ENCODE results near the gene CCL17.

Gene CCL17

DNA sequence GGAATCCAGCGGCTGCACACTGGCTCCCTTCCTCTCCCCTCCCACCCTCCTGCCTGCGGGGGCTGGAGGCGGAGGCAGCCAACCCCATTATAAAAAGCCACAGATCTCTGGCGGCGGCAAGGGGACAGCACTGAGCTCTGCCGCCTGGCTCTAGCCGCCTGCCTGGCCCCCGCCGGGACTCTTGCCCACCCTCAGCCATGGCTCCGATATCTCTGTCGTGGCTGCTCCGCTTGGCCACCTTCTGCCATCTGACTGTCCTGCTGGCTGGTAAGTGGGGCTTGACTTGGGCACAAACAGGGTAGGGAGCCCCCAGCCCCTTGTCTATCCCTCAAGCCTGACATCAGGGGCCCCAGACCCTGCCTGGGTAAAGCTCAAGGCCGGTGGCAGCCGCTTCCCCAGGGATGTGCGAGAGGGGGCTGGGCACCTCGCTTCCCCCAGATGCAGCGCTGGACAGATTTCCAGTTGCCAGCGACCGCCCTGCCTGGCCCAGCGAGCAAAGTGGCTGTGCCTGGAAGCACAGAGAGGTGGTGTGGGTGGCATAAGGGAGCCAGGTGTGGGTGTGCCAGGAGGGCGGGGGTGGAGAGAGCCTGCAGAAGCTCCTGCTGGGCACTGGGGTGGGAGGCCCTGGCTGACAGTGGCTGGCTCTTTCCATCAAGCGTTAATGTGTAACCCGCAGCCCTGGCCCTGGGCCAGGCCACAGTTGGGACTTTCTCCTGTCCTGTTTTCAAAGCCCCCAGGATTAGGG, 32.0 kb upstream of the CCL17 start, which contains the start of gene CX3CL1:
Gene CX3CL1, plus strand, starts transcription at position 119 of the 745 bp plus-strand sequence. Its CDS starts 79 bp downstream, at position 198.
- Histone ChIP-seq H2BK120ac (ENCODE audit: low read depth, low read length) (no peak within 1 kb of the TSS), H3K27ac (ENCODE audit: low read length, poor library complexity, severe bottlenecking) (peak within 1 kb of the TSS; percentile 82), H2BK15ac (ENCODE audit: low read depth, poor library complexity, severe bottlenecking) (peak within 1 kb of the TSS; percentile 38), H3K4me3 (ENCODE audit: insufficient read depth in 1 of 2, low read depth in 1 of 2, low read length in 2 of 2) (peak within 1 kb of the TSS; percentile 33 to 58), H3K36me3 (ENCODE audit: control insufficient read depth in 1 of 2, insufficient read depth in 2 of 2, low read depth in 1 of 2, low read length in 2 of 2) (peaks cover 0 to 7% of the 10 kb centered on the region in 2 experiments), H3K4me2 (ENCODE audit: low read length, poor library complexity, severe bottlenecking) (peak within 1 kb of the TSS; percentile 64), H4K91ac (ENCODE audit: low read length) (no peak within 1 kb of the TSS), H2AK5ac (ENCODE audit: low read length, severe bottlenecking) (peak within 1 kb of the TSS; percentile 82), H3K18ac (ENCODE audit: low read depth in 1 of 2, low read length in 2 of 2) (peak within 1 kb of the TSS in 1 of 2 experiments; percentile 46), H3K9ac (ENCODE audit: low read length) (no peak within 1 kb of the TSS), H2BK12ac (ENCODE audit: low read length in 2 of 2) (peak within 1 kb of the TSS in 1 of 2 experiments; percentile 45), H3K9me3 (ENCODE audit: control insufficient read depth, low read length) (no peaks in the 10 kb centered on the region), H2BK5ac (ENCODE audit: low read depth, low read length, poor library complexity, severe bottlenecking) (peak within 1 kb of the TSS; percentile 34), H4K8ac (ENCODE audit: low read length) (no peak within 1 kb of the TSS), H3K79me1 (replicated peaks; ENCODE audit: low read length, poor library complexity, severe bottlenecking) (peaks cover 14% of the 10 kb centered on the region), H3K27me3 (ENCODE audit: control insufficient read depth in 1 of 2, insufficient read depth in 1 of 2, low read length in 2 of 2) (peaks cover 0 to 55% of the 10 kb centered on the region in 2 experiments), H3K14ac (ENCODE audit: low read length in 2 of 2) (no peak within 1 kb of the TSS), H2AFZ (ENCODE audit: low read depth, low read length) (peak within 1 kb of the TSS; percentile 29), H3K23ac (ENCODE audit: low read length in 2 of 2) (peak within 1 kb of the TSS in 1 of 2 experiments; percentile 56), H3K4ac (ENCODE audit: low read depth in 1 of 2, low read length in 2 of 2) (no peak within 1 kb of the TSS), H3K4me1 (ENCODE audit: control insufficient read depth, insufficient read depth, low read depth, low read length) (peaks cover 24% of the 10 kb centered on the region)
- peak; percentile 62 for DNase-seq
- 32% methylated on average over 22 of the region's 23 CpGs for WGBS

DNA sequence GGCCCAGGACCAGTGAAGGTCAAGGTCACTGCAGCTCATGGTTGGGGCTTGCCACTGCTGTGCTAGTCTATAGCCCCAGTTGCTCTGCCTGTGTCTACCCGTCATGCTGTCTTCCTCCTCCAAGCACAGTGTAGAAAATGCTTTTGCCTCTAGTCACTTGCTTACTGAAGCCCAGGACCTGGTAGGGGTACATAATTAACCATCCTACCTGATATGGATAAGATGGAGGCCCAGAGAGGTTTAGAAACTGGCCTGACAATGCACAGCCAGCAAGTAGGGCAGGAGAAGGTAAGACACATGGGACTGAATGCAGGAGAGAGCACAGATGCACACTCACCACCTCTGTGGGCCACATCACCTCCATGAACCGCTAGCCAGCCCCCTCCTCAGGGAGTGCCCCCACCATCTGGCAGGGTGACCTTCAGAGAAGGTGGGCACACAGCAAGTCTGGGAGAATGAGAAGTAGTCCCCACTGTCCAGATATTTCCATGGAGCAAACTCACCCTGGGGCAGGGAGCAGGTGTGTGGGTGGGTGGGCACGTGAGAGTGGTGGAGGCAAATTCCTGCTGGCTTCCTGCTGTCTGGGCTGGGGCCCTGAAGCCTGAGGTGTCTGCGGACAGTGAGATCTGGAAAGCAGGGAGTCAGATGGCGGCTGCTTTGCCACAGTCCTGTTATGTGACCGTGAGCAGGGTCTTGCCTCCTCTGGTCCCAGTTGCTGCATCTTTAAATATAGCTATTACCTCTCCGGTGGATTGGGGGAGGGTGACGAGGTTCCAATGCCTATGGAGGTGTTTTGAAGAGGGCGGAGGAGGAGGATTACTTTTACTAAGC, 31.2 kb upstream of the CCL17 start:
- WGBS, result 46% methylated on average over 7 of the region's 9 CpGs
- no peak overlapping the region for H3K4ac ChIP-seq (ENCODE audit: low read depth in 1 of 2, low read length in 2 of 2)
- H3K4me1 ChIP-seq (ENCODE audit: control insufficient read depth, insufficient read depth, low read depth, low read length), result peaks cover 24% of the 10 kb centered on the region
- peak overlapping the region; percentile 76 for H2BK5ac ChIP-seq (ENCODE audit: low read depth, low read length, poor library complexity, severe bottlenecking)
- H2AFZ ChIP-seq (ENCODE audit: low read depth, low read length), result no peak overlapping the region
- H3K23ac ChIP-seq (ENCODE audit: low read length in 2 of 2), result no peak overlapping the region
- H3K27me3 ChIP-seq (ENCODE audit: control insufficient read depth in 1 of 2, insufficient read depth in 1 of 2, low read length in 2 of 2), result peaks cover 0 to 55% of the 10 kb centered on the region in 2 experiments
- no peak overlapping the region for H3K18ac ChIP-seq (ENCODE audit: low read depth in 1 of 2, low read length in 2 of 2)
- H3K36me3 ChIP-seq (ENCODE audit: control insufficient read depth in 1 of 2, insufficient read depth in 2 of 2, low read depth in 1 of 2, low read length in 2 of 2), result peaks cover 0 to 7% of the 10 kb centered on the region in 2 experiments
- H3K9me3 ChIP-seq (ENCODE audit: control insufficient read depth, low read length), result no peaks in the 10 kb centered on the region
- H2AK5ac ChIP-seq (ENCODE audit: low read length, severe bottlenecking), result peak overlapping the region; percentile 82
- peak overlapping the region; percentile 82 for H3K27ac ChIP-seq (ENCODE audit: low read length, poor library complexity, severe bottlenecking)
- no peak overlapping the region for H3K9ac ChIP-seq (ENCODE audit: low read length)
- no peak overlapping the region for H2BK12ac ChIP-seq (ENCODE audit: low read length in 2 of 2)
- peak overlapping the region in 1 of 2 experiments; percentile 58 for H3K4me3 ChIP-seq (ENCODE audit: insufficient read depth in 1 of 2, low read depth in 1 of 2, low read length in 2 of 2)
- H4K8ac ChIP-seq (ENCODE audit: low read length), result no peak overlapping the region
- no peak overlapping the region for H2BK15ac ChIP-seq (ENCODE audit: low read depth, poor library complexity, severe bottlenecking)
- H3K4me2 ChIP-seq (ENCODE audit: low read length, poor library complexity, severe bottlenecking), result peak overlapping the region; percentile 64
- peaks cover 14% of the 10 kb centered on the region for H3K79me1 ChIP-seq (replicated peaks; ENCODE audit: low read length, poor library complexity, severe bottlenecking)
- no peak for DNase-seq
- H4K91ac ChIP-seq (ENCODE audit: low read length), result no peak overlapping the region
- H2BK120ac ChIP-seq (ENCODE audit: low read depth, low read length), result no peak overlapping the region
- no peak overlapping the region for H3K14ac ChIP-seq (ENCODE audit: low read length in 2 of 2)

DNA sequence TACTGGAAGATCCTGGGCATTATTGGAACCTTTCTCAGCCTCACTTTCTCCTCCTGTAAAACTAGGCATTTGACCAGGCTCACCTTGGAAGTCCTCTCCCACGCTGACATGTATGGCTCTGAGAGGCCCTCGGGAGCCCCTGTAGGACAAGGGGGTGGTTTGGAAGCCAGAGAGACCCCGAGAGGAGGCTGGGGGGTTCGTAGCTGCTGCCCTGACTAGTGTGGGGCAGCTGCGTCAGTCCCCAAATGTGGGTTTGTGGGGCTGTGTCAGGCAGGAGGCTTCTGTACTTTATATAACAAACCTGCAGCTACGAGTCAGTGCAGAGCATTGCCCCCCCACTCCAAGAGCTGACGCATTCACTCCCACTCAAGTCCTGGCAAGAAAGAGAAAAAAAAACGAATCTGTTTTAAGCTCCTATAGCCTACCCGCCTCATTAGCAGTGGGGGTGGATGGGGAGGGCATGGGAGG, 30.5 kb upstream of the CCL17 start:
- 64% methylated on average over 6 of the region's 9 CpGs for whole genome bisulfite sequencing
- peak overlapping the region; percentile 58 for H2AK5ac ChIP-seq (ENCODE audit: low read length, severe bottlenecking)
- no peak overlapping the region for H3K14ac ChIP-seq (ENCODE audit: low read length in 2 of 2)
- no peak overlapping the region for H3K18ac ChIP-seq (ENCODE audit: low read depth in 1 of 2, low read length in 2 of 2)
- peak overlapping the region in 1 of 2 experiments; percentile 48 for H3K4me3 ChIP-seq (ENCODE audit: insufficient read depth in 1 of 2, low read depth in 1 of 2, low read length in 2 of 2)
- H3K4ac ChIP-seq (ENCODE audit: low read depth in 1 of 2, low read length in 2 of 2), result no peak overlapping the region
- no peak for DNase-seq
- H3K4me2 ChIP-seq (ENCODE audit: low read length, poor library complexity, severe bottlenecking), result peak overlapping the region; percentile 64
- H2BK120ac ChIP-seq (ENCODE audit: low read depth, low read length), result no peak overlapping the region
- H4K8ac ChIP-seq (ENCODE audit: low read length), result no peak overlapping the region
- no peak overlapping the region for H2BK15ac ChIP-seq (ENCODE audit: low read depth, poor library complexity, severe bottlenecking)
- H3K27ac ChIP-seq (ENCODE audit: low read length, poor library complexity, severe bottlenecking), result peak overlapping the region; percentile 82
- H2AFZ ChIP-seq (ENCODE audit: low read depth, low read length), result no peak overlapping the region
- H3K4me1 ChIP-seq (ENCODE audit: control insufficient read depth, insufficient read depth, low read depth, low read length), result peaks cover 28% of the 10 kb centered on the region
- no peak overlapping the region for H4K91ac ChIP-seq (ENCODE audit: low read length)
- H2BK5ac ChIP-seq (ENCODE audit: low read depth, low read length, poor library complexity, severe bottlenecking), result peak overlapping the region; percentile 39
- H3K23ac ChIP-seq (ENCODE audit: low read length in 2 of 2), result no peak overlapping the region
- no peak overlapping the region for H2BK12ac ChIP-seq (ENCODE audit: low read length in 2 of 2)
- H3K36me3 ChIP-seq (ENCODE audit: control insufficient read depth in 1 of 2, insufficient read depth in 2 of 2, low read depth in 1 of 2, low read length in 2 of 2), result peaks cover 0 to 7% of the 10 kb centered on the region in 2 experiments
- peaks cover 0 to 55% of the 10 kb centered on the region in 2 experiments for H3K27me3 ChIP-seq (ENCODE audit: control insufficient read depth in 1 of 2, insufficient read depth in 1 of 2, low read length in 2 of 2)
- peaks cover 16% of the 10 kb centered on the region for H3K79me1 ChIP-seq (replicated peaks; ENCODE audit: low read length, poor library complexity, severe bottlenecking)
- no peak overlapping the region for H3K9ac ChIP-seq (ENCODE audit: low read length)
- no peaks in the 10 kb centered on the region for H3K9me3 ChIP-seq (ENCODE audit: control insufficient read depth, low read length)
